HG03575 (cell line): ENCODE results near the gene GNAS.
"Not testable (repeated sequence)": the region's sequence is repeated elsewhere in the genome, so short reads cannot be mapped to it uniquely, and the experiment has no call there.

Experiments
- ATAC-seq: cut with Tn5 transposase; IDR thresholded peaks from one replicate; pipeline ENCODE4 v1.9.1; 2021; ENCODE audit not compliant: unreplicated experiment, insufficient number of reproducible peaks, low FRiP score; ENCODE audit errors: extremely low read depth

Gene GNAS

DNA sequence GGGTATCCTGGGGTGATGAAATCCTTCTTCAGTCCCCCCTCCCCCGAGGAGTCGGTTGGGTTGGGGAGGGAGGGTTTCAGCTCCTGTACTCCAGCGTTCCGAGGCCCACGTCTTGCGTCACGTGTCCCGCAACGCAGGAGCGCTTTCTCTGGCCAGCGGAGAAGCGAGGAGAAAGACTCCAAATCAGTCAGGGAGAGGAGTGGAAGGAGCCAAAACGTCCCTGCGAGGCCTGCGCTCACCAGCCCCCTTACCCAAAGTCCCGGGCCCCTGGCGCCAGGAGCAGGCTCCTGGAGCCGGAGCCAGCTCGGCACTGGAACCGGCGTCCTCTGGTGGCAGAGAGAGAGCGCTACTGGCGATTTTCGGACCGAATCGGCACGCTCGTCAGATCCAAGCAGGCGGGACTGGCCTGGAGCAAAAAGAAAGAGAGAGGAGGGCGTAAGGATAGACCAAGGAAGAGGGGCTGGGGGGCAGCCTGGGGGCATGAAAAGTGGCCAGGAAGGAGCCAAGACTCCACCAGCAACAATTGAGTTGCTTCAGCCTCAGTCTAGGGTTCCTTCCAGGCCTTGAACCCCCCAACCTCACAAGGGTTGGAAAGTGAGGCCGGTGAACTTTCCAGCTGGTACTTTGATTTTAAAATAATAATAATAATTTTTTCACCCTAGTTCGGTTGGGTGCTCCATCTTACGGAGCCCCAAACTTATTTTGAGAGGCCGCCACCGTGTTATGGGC lies at the start of gene GNAS:
Gene GNAS (plus strand): TSS at position 174 of the 729 bp plus-strand sequence.
- no peak for ATAC-seq

- ATAC-seq, result no peak
Observed at GRCh38 chr20:58803533-58803932, 49.0 kb upstream of the GNAS start.

DNA sequence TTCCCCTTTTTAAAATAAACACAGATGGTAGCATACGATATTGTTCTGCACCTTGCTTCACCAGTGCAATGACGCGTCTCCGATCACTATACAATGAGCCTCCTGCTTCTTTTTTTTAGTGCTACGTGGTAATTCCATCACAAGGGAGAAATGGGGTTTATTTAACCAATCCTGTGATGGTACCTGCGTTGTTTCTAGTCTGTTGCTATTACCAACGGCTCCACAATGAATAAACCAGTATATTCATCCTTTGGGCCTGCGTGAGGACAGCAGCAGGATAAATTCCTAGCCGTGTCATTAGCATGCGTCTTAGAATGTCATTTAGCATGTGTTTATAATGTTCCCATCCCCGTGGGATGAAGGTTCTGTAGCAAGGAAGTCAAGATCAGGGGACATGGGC lies 44.7 kb upstream of the GNAS start:
- ATAC-seq, result no peak

DNA sequence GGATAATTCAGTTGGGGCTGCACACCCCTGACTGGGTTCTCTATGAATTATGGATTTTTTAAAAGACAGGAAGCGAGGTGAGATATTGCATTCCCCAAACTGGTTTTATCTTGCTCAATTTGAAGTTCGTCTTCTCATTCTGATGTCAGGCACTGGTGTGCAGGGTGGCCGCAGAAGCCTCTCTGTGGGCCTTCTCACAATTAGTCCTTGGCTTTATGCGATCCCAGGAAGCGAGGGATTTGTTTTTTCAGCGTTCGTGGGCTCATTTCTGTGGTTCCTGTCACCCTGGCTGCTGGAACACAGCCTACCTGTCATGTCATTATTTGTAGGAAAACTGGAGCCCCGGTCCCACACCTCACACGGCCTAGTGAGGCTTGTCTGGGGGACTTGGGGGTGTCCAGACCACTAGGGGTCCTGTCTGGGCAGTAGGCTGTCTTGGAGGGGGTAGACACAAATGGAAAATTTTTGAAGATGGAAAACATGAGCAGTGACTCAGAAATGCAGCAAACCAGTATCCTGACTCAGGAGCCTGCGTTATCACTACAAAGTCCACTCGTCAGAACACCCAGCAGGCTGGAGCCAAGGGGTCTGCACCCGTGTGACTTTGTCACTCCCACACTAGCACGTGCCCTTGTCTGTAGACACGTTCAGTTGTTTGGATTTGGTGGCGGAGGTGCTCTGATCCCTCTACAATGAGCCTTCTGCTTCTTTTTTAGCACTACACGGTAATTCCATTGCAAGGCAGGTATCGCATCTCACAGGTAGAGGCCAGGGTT lies 44.1 kb upstream of the GNAS start:
- ATAC-seq, result no peak

DNA sequence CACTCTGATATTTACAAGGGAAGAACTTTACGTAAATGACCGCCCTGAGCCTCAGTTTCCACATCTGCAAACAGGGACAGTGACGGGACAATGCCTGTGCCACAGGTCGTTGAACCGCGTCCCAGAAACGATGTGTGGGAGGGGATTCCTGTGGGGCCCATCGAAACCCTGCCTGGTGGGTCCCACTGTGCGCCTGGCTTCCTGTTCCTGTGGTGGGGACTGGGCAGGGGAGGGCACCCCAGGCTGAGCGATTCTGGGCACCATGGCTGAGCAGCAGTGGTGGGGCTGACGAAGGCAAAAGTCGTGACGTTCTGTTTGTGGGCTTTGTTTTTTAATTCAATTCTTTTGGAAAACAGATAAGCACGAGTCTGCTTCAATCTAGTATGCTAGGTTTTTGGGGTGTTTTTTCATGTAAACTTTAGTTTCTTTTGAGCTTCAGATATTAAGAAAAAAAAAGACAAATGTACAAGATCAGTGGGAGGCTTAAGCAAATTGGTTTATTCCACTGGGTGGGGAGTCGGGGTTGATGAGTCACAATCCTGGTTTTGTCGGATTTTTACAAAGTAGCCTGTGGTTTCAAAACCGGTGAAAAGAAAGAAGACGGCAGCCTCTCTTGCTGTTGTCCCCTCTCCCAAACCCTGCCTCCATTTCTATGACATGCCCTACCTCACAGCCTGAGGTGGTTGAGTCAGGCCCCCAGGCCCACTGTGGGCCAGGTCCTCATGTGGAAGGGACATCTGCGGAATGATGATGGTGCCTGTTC lies 42.2 kb upstream of the GNAS start:
- ATAC-seq, result no peak

GRCh38 chr20:58810879-58811250 lies 41.7 kb upstream of the GNAS start:
- no peak for ATAC-seq

GRCh38 chr20:58811334-58811733 lies 41.2 kb upstream of the GNAS start:
- no peak for ATAC-seq

DNA sequence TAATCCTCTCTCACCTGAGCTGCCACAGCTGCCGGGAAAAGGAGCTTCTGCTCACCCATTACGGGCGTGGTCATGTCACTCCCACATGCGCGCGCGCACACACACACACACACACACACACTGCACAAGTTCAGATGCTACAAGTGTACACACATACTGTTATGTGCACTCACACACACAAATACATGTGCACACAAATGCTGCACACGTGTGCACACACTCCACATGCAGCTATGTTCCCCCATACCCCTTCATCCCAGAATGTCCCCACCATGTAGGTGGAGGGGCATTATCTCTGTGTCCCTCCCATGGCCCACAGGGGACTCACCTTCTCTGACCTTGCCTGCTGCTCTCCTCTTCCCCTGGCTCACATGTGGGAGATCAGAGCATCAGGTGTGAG lies 39.1 kb upstream of the GNAS start:
- no peak for ATAC-seq

DNA sequence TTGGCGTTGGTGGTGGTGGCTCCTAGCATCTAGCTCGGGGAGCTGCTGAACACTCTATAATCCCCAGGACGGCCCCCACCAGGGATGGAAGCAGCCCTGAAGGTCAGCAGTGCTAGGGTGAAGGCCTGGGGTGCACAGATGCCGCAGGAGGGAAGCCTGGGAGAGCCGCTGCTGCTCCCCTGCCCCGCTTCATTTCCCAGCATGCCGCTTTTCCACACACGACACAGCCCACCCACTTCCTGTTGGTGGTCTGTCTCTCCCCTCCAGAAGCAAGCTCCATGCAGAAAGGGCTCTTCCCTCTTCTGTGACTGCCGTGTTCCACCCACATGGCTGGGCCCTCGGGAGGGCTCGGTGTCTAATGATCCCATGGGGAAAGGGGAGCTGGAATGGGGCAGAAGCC lies 37.1 kb upstream of the GNAS start:
- ATAC-seq, result no peak

DNA sequence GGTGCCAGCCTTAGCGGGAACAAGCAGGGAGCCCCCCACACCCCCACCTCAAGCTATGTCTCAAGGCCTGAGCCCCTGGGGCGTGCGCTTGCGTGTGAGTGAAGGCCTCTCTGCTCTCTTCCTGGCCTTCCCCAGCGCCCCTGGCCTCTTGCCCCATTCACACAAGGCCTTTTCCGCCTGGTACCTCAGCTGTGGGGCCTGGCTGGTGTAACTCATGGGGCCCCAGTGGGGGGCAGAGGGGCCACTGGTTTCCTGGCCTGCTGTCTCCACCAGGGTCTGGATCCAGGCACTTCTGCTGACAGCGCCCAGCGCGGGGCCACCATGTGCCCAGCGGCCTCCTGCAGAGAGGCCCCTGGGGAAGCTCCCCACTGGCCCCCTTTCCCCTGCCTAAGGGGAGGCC lies 36.5 kb upstream of the GNAS start:
- ATAC-seq, result no peak

- ATAC-seq, result no peak
Observed at GRCh38 chr20:58816957-58817651, 35.4 kb upstream of the GNAS start.

DNA sequence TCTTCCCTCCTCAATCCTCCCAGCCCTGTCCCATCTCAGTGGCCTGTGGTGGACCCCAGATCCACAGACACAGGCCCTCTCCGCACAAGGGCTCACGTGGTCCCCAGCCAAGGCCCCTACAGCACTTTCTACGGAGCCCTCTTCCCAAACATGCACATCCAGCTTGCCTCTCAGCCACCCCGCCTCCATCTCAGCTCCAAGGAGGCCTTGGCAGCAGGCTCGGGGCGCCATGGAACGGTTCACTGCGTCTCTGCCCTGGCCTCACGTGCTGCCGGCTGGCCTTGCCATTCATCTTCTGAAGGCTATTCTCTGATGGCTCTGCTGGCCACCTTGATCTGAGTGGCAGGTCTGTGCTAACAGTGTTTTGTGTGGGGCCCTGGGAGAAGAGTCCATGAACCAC lies 34.8 kb upstream of the GNAS start:
- no peak for ATAC-seq

- ATAC-seq, result no peak
Observed at GRCh38 chr20:58818586-58819285, 33.8 kb upstream of the GNAS start.

DNA sequence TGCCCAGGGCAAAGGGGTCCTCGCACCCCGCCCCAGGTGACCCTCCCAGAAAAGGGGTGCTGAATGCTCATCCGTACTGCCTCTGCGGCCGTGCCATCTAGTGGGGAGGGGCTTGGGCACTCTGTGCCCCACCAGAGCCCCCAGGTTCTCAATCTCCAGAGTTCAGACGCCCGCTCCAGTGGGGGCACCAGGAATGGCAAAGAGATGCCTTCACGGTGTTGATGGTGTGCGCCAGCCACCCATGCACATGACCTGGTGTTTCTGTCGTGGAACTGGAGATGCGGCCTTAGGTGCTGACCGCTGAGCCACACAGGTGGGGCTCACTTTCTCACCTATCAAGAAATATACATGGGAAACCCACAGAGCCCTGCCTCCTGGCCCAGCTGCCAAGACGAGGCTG lies 32.6 kb upstream of the GNAS start:
- no peak for ATAC-seq

- not testable (repeated sequence) for ATAC-seq
Observed at GRCh38 chr20:58820515-58820914, 32.0 kb upstream of the GNAS start.

GRCh38 chr20:58822149-58822548 lies 30.4 kb upstream of the GNAS start:
- no peak for ATAC-seq

GRCh38 chr20:58822748-58823730 lies 29.5 kb upstream of the GNAS start:
- no peak for ATAC-seq

- no peak for ATAC-seq
Observed at GRCh38 chr20:58824843-58825242, 27.7 kb upstream of the GNAS start.
